SK-N-SH (cell line): Measurements from ENCODE around the gene ZNF33A.
"Not testable (repeated sequence)": the region's sequence is repeated elsewhere in the genome, so short reads cannot be mapped to it uniquely, and the experiment has no call there.

Source experiments
- CTCF ChIP-seq: fragments of 200-600 bp; sonication (generic); IDR thresholded peaks from 2 replicates; pipeline ENCODE4 v1.6.1; 2017; ENCODE audit warnings: antibody characterized with exemption, mild to moderate bottlenecking, moderate library complexity
- FOXM1 ChIP-seq: IDR thresholded peaks from 2 replicates; pipeline ENCODE4 v1.4.0; 2012; ENCODE audit warnings: low read depth, mild to moderate bottlenecking
- MAX ChIP-seq: IDR thresholded peaks from 2 replicates; pipeline ENCODE4 v1.4.0; 2012; ENCODE audit warnings: low read depth
- PBX3 ChIP-seq: IDR thresholded peaks from 2 replicates; pipeline ENCODE4; 2012
- POLR2AphosphoS5 ChIP-seq: IDR thresholded peaks from 2 replicates; pipeline ENCODE4 v1.6.1; 2012; ENCODE audit warnings: low read depth, low read length
- RCOR1 ChIP-seq: fragments of 150-350 bp; IDR thresholded peaks from 2 replicates; pipeline ENCODE4 v1.6.1; 2017; ENCODE audit warnings: antibody characterized with exemption, low read length
- RXRA ChIP-seq: IDR thresholded peaks from 2 replicates; pipeline ENCODE4 v1.4.0; 2012; ENCODE audit warnings: low read depth, mild to moderate bottlenecking, borderline replicate concordance
- YY1 ChIP-seq: IDR thresholded peaks from 2 replicates; pipeline ENCODE4 v1.4.0; 2012; ENCODE audit warnings: low read depth, mild to moderate bottlenecking

DNA sequence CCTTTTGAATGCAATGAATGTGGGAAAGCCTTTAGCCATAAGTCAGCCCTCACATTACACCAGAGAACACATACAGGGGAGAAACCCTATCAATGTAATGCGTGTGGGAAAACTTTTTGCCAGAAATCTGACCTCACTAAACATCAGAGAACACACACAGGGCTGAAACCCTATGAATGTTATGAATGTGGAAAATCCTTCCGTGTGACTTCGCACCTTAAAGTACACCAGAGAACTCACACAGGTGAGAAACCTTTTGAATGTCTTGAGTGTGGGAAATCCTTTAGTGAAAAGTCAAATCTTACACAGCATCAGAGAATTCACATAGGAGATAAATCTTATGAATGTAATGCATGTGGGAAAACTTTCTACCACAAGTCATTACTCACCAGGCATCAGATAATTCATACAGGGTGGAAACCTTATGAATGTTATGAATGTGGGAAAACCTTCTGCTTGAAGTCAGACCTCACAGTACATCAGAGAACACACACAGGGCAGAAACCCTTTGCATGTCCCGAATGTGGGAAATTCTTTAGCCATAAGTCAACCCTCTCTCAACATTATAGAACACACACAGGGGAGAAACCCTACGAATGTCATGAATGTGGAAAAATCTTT is 44.9 kb downstream of the ZNF33A start:
- TF ChIP-seq CTCF, FOXM1, RXRA, YY1, PBX3, POLR2AphosphoS5, RCOR1, MAX: not testable (repeated sequence)
